C4-2B (cell line): ENCODE results near the gene TIGAR.

Experiments
- H3K27ac ChIP-seq: fragments of 450-650 bp; 2 replicates; pipeline ENCODE4 v1.5.1; 2017
- ZFX ChIP-seq: fragments of 450-650 bp; IDR thresholded peaks from 2 replicates; pipeline ENCODE4 v1.6.1; 2017
- TF ChIP-seq, protein P1 (sequence below): fragments of 450-650 bp; conservative IDR thresholded peaks from 2 replicates; pipeline ENCODE4 v1.5.1; 2017; ENCODE audit warnings: mild to moderate bottlenecking

The TIGAR gene

DNA sequence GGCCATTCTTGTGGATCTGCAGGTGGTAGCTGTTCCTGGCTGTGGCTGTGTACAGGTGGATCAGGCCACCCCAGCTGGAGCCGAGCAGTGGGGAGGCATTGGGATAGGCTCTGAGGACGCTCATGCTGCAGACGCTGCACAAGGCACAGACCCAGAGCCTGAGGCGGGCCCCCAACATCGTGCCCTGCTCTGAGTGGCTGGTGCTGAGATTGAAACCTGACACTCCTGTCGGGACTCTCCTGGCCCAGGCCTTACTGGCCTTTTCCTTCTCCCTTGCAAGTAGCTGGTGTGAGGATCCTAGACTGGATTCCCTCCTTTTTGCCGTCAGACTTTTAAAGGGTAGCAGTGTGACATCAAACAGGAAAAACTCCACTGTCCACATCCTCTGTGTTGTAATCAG, 58.4 kb downstream of the TIGAR start, which contains the start of gene FGF23:
Gene FGF23, minus strand, starts transcription at position 308 of the 400 bp plus-strand sequence. Its CDS starts 130 bp downstream, at position 178.
- no peak within 1 kb of the TSS for H3K27ac ChIP-seq
- TF ChIP-seq, protein P1, sequence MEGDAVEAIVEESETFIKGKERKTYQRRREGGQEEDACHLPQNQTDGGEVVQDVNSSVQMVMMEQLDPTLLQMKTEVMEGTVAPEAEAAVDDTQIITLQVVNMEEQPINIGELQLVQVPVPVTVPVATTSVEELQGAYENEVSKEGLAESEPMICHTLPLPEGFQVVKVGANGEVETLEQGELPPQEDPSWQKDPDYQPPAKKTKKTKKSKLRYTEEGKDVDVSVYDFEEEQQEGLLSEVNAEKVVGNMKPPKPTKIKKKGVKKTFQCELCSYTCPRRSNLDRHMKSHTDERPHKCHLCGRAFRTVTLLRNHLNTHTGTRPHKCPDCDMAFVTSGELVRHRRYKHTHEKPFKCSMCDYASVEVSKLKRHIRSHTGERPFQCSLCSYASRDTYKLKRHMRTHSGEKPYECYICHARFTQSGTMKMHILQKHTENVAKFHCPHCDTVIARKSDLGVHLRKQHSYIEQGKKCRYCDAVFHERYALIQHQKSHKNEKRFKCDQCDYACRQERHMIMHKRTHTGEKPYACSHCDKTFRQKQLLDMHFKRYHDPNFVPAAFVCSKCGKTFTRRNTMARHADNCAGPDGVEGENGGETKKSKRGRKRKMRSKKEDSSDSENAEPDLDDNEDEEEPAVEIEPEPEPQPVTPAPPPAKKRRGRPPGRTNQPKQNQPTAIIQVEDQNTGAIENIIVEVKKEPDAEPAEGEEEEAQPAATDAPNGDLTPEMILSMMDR = no peak
- no peak for TF ChIP-seq ZFX

GRCh38 chr12:4380332-4380731, 59.3 kb downstream of the TIGAR start:
- no peak overlapping the region for H3K27ac ChIP-seq
- TF ChIP-seq ZFX = no peak
- TF ChIP-seq, protein P1 = no peak

DNA sequence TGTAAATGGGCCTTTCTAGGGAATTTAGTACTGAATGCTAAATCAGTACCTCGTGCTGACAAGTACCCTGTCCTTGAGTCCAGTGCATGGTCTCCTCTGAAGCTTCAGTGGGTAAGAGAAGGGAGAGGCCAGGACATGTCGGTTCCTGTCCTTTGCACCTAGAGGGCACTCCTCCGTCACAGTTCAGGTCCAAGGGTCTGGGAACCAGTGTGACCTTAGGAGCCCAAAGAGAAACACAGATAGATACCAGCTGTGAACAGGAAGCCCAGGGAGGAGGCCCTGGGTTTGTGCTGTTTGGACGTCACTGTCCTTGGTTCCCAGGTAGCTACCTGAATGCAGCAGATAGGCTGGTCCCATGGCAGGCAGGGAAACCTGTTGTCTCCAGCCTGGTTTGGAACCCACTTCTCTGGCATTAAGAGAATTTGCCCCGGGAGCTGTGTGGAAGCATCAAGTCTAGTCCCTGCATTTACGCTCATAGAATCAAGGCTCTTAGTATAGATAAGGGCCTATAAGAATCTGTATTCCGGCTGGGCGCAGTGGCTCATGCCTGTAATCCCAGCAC, 62.4 kb downstream of the TIGAR start:
- no peak for TF ChIP-seq ZFX
- TF ChIP-seq, protein P1 = peak; percentile 29
- H3K27ac ChIP-seq = no peak overlapping the region

DNA sequence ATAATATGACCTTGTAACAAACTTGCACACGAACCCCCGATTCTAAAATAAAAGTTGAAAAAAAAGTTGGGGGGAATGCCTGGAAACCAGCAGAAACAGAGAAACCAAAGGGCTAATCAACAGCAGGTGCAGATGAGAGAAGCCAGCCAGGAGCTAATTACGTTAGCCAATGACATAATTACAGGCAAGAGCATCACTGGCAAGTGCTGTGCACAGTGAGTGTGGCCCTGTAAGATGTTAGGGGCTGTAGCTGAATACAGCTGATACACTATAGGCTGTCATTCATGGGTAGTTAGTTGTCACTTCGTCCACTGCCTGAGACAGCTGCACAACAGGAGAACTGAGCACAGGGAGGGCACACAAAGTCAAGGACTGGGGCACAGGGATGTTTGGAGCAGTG, 65.8 kb downstream of the TIGAR start:
- TF ChIP-seq ZFX = no peak
- H3K27ac ChIP-seq = no peak overlapping the region

DNA sequence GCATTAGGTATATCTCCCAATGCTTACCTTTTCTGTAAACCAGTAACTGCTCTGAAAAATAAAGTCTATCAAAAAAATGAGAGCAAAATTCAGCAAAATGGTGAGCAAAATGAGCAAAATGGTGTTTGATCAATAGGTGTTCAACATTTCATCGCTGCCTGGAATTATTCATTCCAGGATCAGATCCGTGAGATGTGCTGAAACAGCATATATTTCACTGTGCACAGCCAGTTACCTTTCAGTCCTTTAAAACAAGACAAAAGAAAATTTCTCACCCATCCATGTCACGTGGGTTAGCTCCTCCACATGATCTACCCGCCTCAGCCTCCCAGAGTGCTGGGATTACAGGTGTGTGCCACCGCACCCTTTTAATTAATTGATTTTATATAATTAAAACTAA, 66.6 kb downstream of the TIGAR start:
- TF ChIP-seq, protein P1 = no peak
- TF ChIP-seq ZFX = no peak
- H3K27ac ChIP-seq = no peak overlapping the region

DNA sequence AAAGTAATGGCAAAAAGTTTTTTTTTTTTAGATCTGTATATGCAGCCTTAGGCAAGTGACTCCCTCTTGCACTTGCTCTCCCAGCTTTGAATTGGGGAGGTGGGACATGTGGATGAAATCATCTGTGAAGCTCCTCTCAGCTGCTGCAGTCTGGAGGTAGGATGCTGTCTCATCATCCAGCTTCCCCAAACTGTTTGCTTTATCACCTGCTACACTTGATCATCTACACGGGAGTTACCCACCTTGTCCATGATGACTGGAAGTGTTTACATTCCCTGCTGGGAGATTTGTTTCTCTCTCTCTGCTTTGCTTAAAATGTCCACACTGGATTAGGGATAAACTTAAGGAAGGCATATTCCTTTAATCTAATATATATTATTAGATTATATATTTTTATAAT, 67.0 kb downstream of the TIGAR start:
- no peak overlapping the region for H3K27ac ChIP-seq
- TF ChIP-seq, protein P1 = no peak
- no peak for TF ChIP-seq ZFX

DNA sequence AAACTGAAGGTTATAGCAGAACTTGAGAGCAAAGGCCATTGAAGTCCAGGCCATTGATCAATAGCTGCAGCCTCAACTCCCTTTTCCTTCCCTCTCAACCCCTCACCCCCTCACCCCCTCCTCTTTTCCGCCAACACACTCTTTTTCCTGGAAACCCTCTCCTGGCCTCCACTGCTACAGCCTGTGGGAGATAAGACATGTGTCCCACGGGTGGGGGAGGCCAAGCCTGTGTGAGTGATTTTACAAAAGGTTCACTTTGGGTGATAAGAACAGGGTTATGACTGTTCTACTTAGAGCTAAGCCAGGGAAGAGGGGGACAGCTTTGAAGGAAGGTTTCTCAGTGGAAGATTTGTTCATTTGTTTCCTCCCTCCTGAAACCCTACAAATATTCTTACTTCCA, 67.6 kb downstream of the TIGAR start:
- TF ChIP-seq ZFX = no peak
- TF ChIP-seq, protein P1 = no peak

GRCh38 chr12:4392223-4392742, 71.3 kb downstream of the TIGAR start:
- no peak overlapping the region for H3K27ac ChIP-seq
- TF ChIP-seq ZFX = no peak

More for the DNA sequence above, 67.6 kb downstream of the TIGAR start:
- H3K27ac ChIP-seq = no peak overlapping the region
